ENCODE data around the gene PDE4C.

GRCh38 chr19:18262917-18263316 lies 36.7 kb upstream of the PDE4C start:
- TF ChIP-seq CTCF (IDR thresholded peaks at IDR 0.05) (no peak), POLR2A (IDR thresholded peaks at IDR 0.05) (no peak)
